Head of caudate nucleus (tissue), 42 donors: ENCODE data around the gene CHDH.

ENCODE experiments used
- DNase-seq, 42 donors: peaks; one replicate each; pipeline versions ENCODE4 v3.0.0 to v3.0.0-alpha.2; 2020 to 2021; ENCODE audit warnings: mixed read lengths in 7 of 42
- intact Hi-C: fragments of 100-400 bp; cut with DNase I; formaldehyde crosslinking; loops from one replicate; pipeline ENCODE4 v1.15.0; 2022

Gene CHDH

GRCh38 chr3:53815651-53816050, 30.6 kb downstream of the CHDH start:
- intact Hi-C loops: no loop called here
- DNase-seq: peak in 6 of 42 donors; percentile 3 to 31 (median 16)

- intact Hi-C loops: no loop called here
- peak in 5 of 42 donors; percentile 2 to 22 (median 5) for DNase-seq
Observed at GRCh38 chr3:53815067-53815466, 31.2 kb downstream of the CHDH start.

- peak in 7 of 42 donors; percentile 4 to 39 (median 16) for DNase-seq
- intact Hi-C loops: no loop called here
Observed at GRCh38 chr3:53813876-53814275, 32.3 kb downstream of the CHDH start.

GRCh38 chr3:53813229-53813628, 33.0 kb downstream of the CHDH start:
- intact Hi-C loops: no loop called here
- DNase-seq: peak in 7 of 42 donors; percentile 4 to 42 (median 11)

GRCh38 chr3:53812434-53812833, 33.8 kb downstream of the CHDH start:
- intact Hi-C loops: no loop called here
- peak in 4 of 42 donors; percentile 4 to 21 (median 8) for DNase-seq

GRCh38 chr3:53811143-53811927, 34.9 kb downstream of the CHDH start:
- peak in 6 of 42 donors; percentile 3 to 19 (median 14) for DNase-seq
- intact Hi-C loops: no loop called here

GRCh38 chr3:53809764-53810400, 36.3 kb downstream of the CHDH start:
- peak in 4 of 42 donors; percentile 6 to 36 (median 12) for DNase-seq
- intact Hi-C loops: no loop called here

GRCh38 chr3:53809267-53809666, 37.0 kb downstream of the CHDH start:
- intact Hi-C loops: no loop called here
- peak in 4 of 42 donors; percentile 7 to 36 (median 12) for DNase-seq

GRCh38 chr3:53808496-53808895, 37.7 kb downstream of the CHDH start:
- intact Hi-C loops: no loop called here
- peak in 3 of 42 donors; percentile 0 to 9 (median 1) for DNase-seq

GRCh38 chr3:53807117-53807810, 39.0 kb downstream of the CHDH start:
- intact Hi-C loops: no loop called here
- peak in 4 of 42 donors; percentile 1 to 8 (median 4) for DNase-seq

GRCh38 chr3:53806182-53807116, 39.8 kb downstream of the CHDH start:
- intact Hi-C loops: no loop called here

GRCh38 chr3:53805463-53806159, 40.6 kb downstream of the CHDH start:
- DNase-seq: peak in 4 of 42 donors; percentile 0 to 6 (median 6)
- intact Hi-C loops: no loop called here

More at GRCh38 chr3:53806182-53807116, 39.8 kb downstream of the CHDH start:
- peak in 5 of 42 donors; percentile 6 to 27 (median 8) for DNase-seq

GRCh38 chr3:53804697-53805462, 41.3 kb downstream of the CHDH start:
- peak in 36 of 42 donors; percentile 15 to 87 (median 57) for DNase-seq
- intact Hi-C loops: no loop called here

GRCh38 chr3:53803816-53804695, 42.2 kb downstream of the CHDH start:
- intact Hi-C loops: no loop called here
- peak in 3 of 42 donors; percentile 2 to 26 (median 15) for DNase-seq

GRCh38 chr3:53803124-53803815, 42.9 kb downstream of the CHDH start:
- intact Hi-C loops: no loop called here

More at GRCh38 chr3:53803124-53803815, 42.9 kb downstream of the CHDH start:
- peak in 2 of 42 donors; percentile 14 to 22 for DNase-seq
